ENCODE measurements around the gene IFNK. TPM values are rescaled to one million over a fixed set of nuclear protein-coding genes. Genes with fewer than 3 reads are reported as not detected.
A peak's percentile ranks its signal among the peaks of the same experiment; 100 is the strongest.

The IFNK gene
- total RNA-seq, 2 experiments from 2014 or later = not detected

DNA sequence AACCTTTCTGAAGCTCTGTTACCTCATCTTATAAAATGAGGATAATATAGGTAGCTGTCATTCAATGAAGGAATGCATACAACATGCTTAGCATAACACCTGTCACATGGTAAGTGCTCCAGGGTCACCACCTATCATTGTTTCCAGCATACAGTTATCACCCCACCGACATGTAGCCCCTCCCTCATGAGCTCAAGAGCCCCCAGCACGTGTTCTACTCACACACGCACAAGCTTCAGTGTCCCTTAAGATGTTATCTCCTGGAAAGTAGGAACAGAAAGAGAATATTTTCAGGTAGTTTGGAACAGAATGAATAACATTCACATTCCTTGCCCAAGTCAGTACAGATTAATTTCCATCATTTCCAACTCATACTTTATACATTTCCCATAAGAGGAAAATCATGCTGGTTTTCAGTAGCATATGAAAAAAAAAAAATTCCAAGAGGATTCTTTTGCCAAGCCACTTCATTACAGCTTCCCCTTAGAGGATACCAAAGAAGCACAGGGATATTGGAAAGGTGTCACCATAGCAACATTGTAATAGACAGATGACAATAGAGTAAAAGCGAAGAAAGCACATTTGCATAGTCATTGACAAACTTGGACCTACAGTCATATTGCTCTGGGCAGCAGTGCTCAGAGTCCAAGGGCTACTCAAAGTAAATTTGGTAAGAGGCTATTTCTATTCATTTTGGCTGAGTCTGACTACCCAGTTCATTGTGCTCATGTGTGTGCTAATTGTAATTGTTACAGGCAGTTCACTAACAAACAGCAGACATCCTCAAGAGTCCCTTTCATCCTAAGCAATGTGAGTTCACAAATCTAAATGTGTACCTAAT is 7.0 kb downstream of the IFNK start:
- H3K4me3 Mint-ChIP-seq = no peak overlapping the region

DNA sequence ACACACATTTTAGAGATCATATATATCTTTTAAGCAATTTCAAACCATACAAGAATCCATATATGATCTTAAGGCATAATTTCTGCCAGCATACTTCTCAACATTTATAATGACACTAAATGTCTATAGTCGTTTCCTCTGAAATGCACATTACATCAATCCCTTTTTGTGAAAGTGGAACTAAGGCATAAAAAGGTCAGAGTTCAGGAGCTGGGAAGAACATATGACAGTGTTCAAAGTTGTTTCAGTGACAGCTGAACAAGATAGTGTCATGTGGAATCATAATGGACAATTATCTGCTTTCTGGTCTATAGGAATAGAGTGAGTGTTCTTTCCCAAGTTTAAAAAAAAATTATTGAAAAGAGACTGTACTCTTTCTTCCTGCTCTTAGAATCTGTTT is 8.0 kb downstream of the IFNK start:
- no peak overlapping the region for H3K27ac Mint-ChIP-seq
- intact Hi-C loops (cut with DNase I, micrococcal nuclease) = loop anchor here in 1 of 2 experiments (10.0 kb wide), 1 partner anchor 73 kb away; no protein-coding TSS in a partner anchor
- no peaks in the 10 kb centered on the region for H3K9me3 Mint-ChIP-seq (ENCODE audit: low read depth)
- CTCF ChIA-PET = interaction anchor here (0.7 kb wide), 1 partner anchor 167 kb away, joined by 3 read pairs; no protein-coding TSS in a partner anchor
- H3K4me3 Mint-ChIP-seq = no peak overlapping the region
- POLR2A ChIA-PET = no interaction called here
- ATAC-seq = no peak
- peaks cover 9% of the 10 kb centered on the region for H3K4me1 Mint-ChIP-seq
- H3K27me3 Mint-ChIP-seq = peaks cover 6% of the 10 kb centered on the region
- peaks cover 7% of the 10 kb centered on the region for H3K36me3 Mint-ChIP-seq (ENCODE audit: low read depth)
- no peak for DNase-seq

More for the DNA sequence above, 7.0 kb downstream of the IFNK start:
- DNase-seq (no peak), ATAC-seq (no peak)
- Mint-ChIP-seq H3K4me1 (peaks cover 9% of the 10 kb centered on the region), H3K27ac (no peak overlapping the region), H3K9me3 (ENCODE audit: low read depth) (no peaks in the 10 kb centered on the region), H3K36me3 (ENCODE audit: low read depth) (peaks cover 7% of the 10 kb centered on the region), H3K27me3 (peaks cover 11% of the 10 kb centered on the region)
- ChIA-PET CTCF (interaction anchor here (0.6 to 3.0 kb wide), 4 partner anchors 15 to 198 kb away, joined by 3 to 35 read pairs (median 4); no protein-coding TSS in a partner anchor), POLR2A (interaction anchor here (0.6 kb wide), 1 partner anchor 38 kb away, joined by 4 read pairs; no protein-coding TSS in a partner anchor)
- intact Hi-C loops (cut with DNase I, micrococcal nuclease) = loop anchor here in 1 of 2 experiments (10.0 kb wide), 1 partner anchor 74 kb away; no protein-coding TSS in a partner anchor

DNA sequence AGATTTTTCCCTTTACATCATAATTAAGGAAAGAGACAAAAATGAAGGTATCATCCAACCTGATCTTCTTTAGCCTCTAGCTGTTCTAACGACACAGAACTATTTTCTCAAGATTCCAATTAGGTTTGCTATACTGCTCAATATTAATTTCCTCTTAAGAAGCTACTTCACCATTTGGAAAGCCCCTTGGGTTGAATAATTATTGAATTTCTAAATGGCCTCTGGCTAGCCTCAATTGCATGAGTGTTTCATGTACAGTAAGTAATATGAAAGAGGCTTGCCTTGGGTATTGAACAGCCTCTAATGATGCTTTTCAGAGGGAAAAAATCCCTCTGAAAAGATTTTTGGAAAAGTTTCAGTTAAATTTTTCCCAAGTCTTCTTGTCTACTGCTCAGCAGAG is 9.2 kb downstream of the IFNK start:
- Mint-ChIP-seq H3K4me3 (no peak overlapping the region), H3K27ac (no peak overlapping the region), H3K4me1 (peaks cover 3% of the 10 kb centered on the region), H3K9me3 (ENCODE audit: low read depth) (no peaks in the 10 kb centered on the region), H3K36me3 (ENCODE audit: low read depth) (peaks cover 7% of the 10 kb centered on the region), H3K27me3 (no peaks in the 10 kb centered on the region)
- intact Hi-C loops (cut with DNase I, micrococcal nuclease) = loop anchor here (1.0 to 10.0 kb wide), 2 partner anchors 12 to 71 kb away; no protein-coding TSS in a partner anchor
- DNase-seq = no peak
- ChIA-PET POLR2A (no interaction called here), CTCF (interaction anchor here (0.8 to 2.3 kb wide), 4 partner anchors 11 to 256 kb away, joined by 3 to 12 read pairs (median 4); no protein-coding TSS in a partner anchor)
- no peak for ATAC-seq

DNA sequence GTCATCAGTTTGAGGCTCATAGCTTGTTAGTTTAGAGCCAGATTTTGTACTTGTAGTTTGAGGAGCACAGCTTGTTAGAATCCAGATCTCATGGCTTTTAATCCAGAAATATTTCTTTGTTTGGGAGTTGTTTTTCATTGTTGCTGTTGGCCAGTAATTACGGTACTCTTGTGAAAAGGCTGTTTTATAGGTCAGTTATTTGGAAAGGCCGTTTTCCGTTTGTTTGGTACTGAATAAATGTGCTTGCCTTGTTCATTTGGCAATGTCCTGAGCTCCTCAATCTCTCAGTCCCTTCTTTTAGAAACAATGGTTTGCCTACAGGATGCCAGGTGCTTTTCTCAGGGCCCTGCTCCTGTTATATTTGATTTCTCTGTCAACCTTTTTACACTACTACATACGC is 10.0 kb downstream of the IFNK start:
- CTCF ChIA-PET = interaction anchor here (0.8 to 2.3 kb wide), 3 partner anchors 11 to 201 kb away, joined by 3 to 12 read pairs (median 5); no protein-coding TSS in a partner anchor
- intact Hi-C loops (cut with DNase I, micrococcal nuclease) = loop anchor here in 1 of 2 experiments (10.0 kb wide), 1 partner anchor 71 kb away; no protein-coding TSS in a partner anchor
- H3K27me3 Mint-ChIP-seq = no peaks in the 10 kb centered on the region

DNA sequence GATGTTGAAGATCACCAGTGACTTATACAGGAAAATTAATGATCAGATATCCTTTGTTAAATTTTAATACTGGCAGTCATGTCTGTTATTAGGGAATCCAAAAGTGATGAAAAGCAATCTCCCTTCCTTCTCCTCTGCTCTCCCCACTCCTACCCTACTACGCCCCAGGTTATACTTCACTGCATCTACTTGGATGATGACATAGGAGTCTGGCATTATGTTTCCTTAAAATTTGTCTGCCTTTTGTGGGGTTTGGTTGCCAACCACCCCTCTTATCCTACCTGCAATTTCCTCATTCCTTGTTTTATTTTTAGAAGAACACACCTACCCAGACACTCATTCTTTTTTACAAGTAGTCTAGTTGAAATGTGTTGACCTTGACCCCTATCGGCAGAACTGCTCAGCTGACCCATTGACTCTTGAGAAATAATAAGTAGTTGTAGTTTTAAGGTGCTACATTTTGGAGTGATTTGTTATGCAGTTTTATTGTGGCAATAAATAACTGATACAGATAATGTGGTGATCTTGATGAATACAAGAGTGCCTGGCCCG is 10.6 kb downstream of the IFNK start:
- Mint-ChIP-seq H3K4me3 (no peak overlapping the region), H3K4me1 (peaks cover 2% of the 10 kb centered on the region), H3K27me3 (no peaks in the 10 kb centered on the region), H3K36me3 (ENCODE audit: low read depth) (peaks cover 7% of the 10 kb centered on the region), H3K9me3 (ENCODE audit: low read depth) (no peaks in the 10 kb centered on the region), H3K27ac (no peak overlapping the region)
- DNase-seq = no peak
- intact Hi-C loops (cut with DNase I, micrococcal nuclease) = loop anchor here in 1 of 2 experiments (10.0 kb wide), 1 partner anchor 70 kb away; no protein-coding TSS in a partner anchor
- ChIA-PET CTCF (interaction anchor here (2.3 kb wide), 1 partner anchor 202 kb away, joined by 12 read pairs; no protein-coding TSS in a partner anchor), POLR2A (no interaction called here)
- ATAC-seq = no peak

More for the DNA sequence above, 10.0 kb downstream of the IFNK start:
- peaks cover 3% of the 10 kb centered on the region for H3K4me1 Mint-ChIP-seq
- H3K36me3 Mint-ChIP-seq (ENCODE audit: low read depth) = peaks cover 7% of the 10 kb centered on the region
- no peak overlapping the region for H3K4me3 Mint-ChIP-seq
- H3K9me3 Mint-ChIP-seq (ENCODE audit: low read depth) = no peaks in the 10 kb centered on the region
- no peak for ATAC-seq
- POLR2A ChIA-PET = no interaction called here
- no peak overlapping the region for H3K27ac Mint-ChIP-seq
- DNase-seq = no peak

DNA sequence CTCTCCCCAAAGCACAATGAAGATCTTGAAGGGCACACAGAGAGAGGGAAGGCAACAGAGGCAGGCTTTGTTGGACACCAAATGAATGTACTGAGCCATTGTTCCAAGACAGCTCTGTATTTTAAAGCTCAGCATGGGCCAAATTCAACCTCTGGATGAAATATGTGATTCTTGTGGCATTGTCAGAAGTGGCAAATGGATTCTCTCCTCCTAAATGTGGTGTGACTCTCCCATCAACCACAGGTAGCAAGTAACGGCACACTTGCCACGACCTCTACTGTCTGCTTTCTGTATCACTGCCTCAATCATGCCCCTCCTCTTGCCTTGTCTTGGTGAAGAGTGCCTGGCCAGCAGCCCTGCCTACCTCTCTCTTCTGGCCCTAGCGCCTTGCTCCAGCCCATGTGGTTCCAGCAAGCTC is 11.6 kb downstream of the IFNK start:
- DNase-seq (peak; percentile 11), ATAC-seq (peak; percentile 71)
- no peaks in the 10 kb centered on the region for H3K9me3 Mint-ChIP-seq (ENCODE audit: low read depth)
- H3K4me3 Mint-ChIP-seq = no peak overlapping the region
- no peaks in the 10 kb centered on the region for H3K4me1 Mint-ChIP-seq
- no peak overlapping the region for H3K27ac Mint-ChIP-seq
- ChIA-PET POLR2A (no interaction called here), CTCF (interaction anchor here (1.6 kb wide), 2 partner anchors 11 to 24 kb away, joined by 5 to 6 read pairs; no protein-coding TSS in a partner anchor)
- intact Hi-C loops (cut with DNase I, micrococcal nuclease) = loop anchor here in 1 of 2 experiments (10.0 kb wide), 1 partner anchor 69 kb away; no protein-coding TSS in a partner anchor
- H3K27me3 Mint-ChIP-seq = no peaks in the 10 kb centered on the region
- H3K36me3 Mint-ChIP-seq (ENCODE audit: low read depth) = peaks cover 7% of the 10 kb centered on the region

DNA sequence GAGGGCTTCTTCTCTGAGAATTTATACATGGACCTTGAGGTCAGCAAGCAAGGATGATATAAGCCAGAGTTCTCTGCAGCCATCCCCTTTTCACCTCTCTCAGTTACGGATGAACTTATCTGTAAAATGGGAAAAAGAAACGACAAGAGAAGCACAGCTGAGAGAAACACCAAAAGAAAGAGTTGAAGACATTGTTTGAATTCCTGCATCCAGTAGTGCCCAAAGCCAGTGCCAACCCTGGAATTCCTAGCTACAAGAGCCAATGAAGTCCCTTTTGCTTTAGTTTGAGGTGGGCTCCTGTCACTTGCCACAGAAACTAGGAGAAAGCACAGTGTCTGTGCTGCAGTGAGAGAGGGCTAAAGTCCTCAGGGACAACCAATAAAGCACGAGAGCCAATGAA is 12.1 kb downstream of the IFNK start:
- Mint-ChIP-seq H3K27ac (no peak overlapping the region), H3K4me1 (no peaks in the 10 kb centered on the region), H3K9me3 (ENCODE audit: low read depth) (no peaks in the 10 kb centered on the region), H3K27me3 (no peaks in the 10 kb centered on the region), H3K4me3 (no peak overlapping the region), H3K36me3 (ENCODE audit: low read depth) (peaks cover 7% of the 10 kb centered on the region)
- ATAC-seq (no peak), DNase-seq (no peak)
- intact Hi-C loops (cut with DNase I, micrococcal nuclease) = loop anchor here in 1 of 2 experiments (10.0 kb wide), 1 partner anchor 69 kb away; no protein-coding TSS in a partner anchor
- ChIA-PET CTCF (interaction anchor here (0.5 to 1.6 kb wide), 3 partner anchors 10 to 694 kb away, joined by 3 to 6 read pairs (median 5); no protein-coding TSS in a partner anchor), POLR2A (no interaction called here)

DNA sequence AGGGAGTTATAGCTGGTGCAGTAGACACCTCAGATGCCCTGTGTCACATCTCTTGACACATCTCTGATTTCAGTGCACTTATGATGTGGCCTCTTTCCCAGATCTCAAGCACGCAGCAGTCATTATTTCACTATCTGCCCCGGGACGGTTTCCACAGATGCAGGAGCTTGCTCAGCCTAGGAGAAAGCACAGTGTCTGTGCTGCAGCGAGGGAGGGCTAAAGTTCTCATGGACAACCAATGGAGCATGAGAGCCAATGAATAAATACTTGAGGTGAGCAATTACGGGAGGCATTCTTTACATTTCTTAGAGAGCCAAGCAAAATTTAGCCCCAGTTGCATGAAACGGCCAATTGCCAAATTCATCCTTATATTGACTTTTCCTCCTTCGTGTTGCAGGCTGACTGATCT is 12.9 kb downstream of the IFNK start:
- DNase-seq (no peak), ATAC-seq (no peak)
- peaks cover 7% of the 10 kb centered on the region for H3K36me3 Mint-ChIP-seq (ENCODE audit: low read depth)
- ChIA-PET POLR2A (no interaction called here), CTCF (interaction anchor here (1.6 kb wide), 2 partner anchors 9 to 23 kb away, joined by 5 to 6 read pairs; no protein-coding TSS in a partner anchor)
- no peak overlapping the region for H3K4me3 Mint-ChIP-seq
- no peaks in the 10 kb centered on the region for H3K4me1 Mint-ChIP-seq
- no peaks in the 10 kb centered on the region for H3K27me3 Mint-ChIP-seq
- intact Hi-C loops (cut with DNase I, micrococcal nuclease) = loop anchor here in 1 of 2 experiments (10.0 kb wide), 1 partner anchor 68 kb away; no protein-coding TSS in a partner anchor
- H3K27ac Mint-ChIP-seq = no peak overlapping the region
- no peaks in the 10 kb centered on the region for H3K9me3 Mint-ChIP-seq (ENCODE audit: low read depth)

DNA sequence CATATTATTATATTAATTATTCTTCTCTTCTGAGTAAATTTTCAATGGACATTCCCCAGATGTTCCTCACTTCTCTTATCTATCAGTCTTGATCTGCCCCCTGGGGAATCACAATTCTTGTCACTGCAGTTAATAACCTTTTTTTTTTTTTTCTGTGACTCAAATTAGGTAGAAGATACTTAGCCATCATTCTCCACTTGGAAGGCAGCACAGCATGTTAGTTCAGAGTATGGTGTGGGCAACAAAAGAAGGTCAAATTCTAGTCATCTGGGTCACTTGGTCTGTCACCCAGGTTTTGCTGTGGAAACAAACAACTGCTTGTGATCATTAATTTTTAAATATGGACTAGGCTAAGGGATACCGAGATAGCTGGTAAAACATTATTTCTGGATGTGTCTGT is 13.7 kb downstream of the IFNK start:
- no peak for ATAC-seq
- Mint-ChIP-seq H3K4me3 (no peak overlapping the region), H3K36me3 (ENCODE audit: low read depth) (peaks cover 10% of the 10 kb centered on the region), H3K4me1 (no peaks in the 10 kb centered on the region), H3K27me3 (no peaks in the 10 kb centered on the region), H3K27ac (no peak overlapping the region), H3K9me3 (ENCODE audit: low read depth) (no peaks in the 10 kb centered on the region)
- intact Hi-C loops (cut with DNase I, micrococcal nuclease) = loop anchor here in 1 of 2 experiments (10.0 kb wide), 1 partner anchor 67 kb away; no protein-coding TSS in a partner anchor
- DNase-seq = no peak
- POLR2A ChIA-PET = no interaction called here
- CTCF ChIA-PET = interaction anchor here (0.6 to 0.9 kb wide), 4 partner anchors 14 to 483 kb away, joined by 3 read pairs; partner anchors contain the start of gene IFNK

DNA sequence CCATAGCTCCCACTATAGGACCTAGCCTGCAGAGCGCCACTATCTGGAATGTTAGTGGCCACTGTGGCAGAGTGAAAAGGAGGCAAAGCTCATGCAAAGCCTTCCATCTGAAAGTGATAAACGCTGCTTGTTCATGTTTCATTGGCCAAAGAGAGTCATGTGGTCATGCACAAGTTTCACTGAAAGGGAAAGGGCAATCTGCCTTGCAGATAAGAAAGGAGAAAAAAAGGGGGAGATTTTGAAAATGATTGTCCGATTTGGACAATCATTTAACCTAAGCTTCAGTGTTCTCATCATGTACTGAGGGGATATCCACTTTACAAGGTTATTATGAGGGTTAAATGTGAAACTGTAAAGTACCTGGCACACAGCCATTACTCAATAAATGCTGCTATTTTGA is 14.6 kb downstream of the IFNK start:
- intact Hi-C loops (cut with DNase I, micrococcal nuclease) = loop anchor here in 1 of 2 experiments (10.0 kb wide), 1 partner anchor 66 kb away; no protein-coding TSS in a partner anchor
- Mint-ChIP-seq H3K9me3 (ENCODE audit: low read depth) (no peaks in the 10 kb centered on the region), H3K4me1 (no peaks in the 10 kb centered on the region), H3K4me3 (no peak overlapping the region), H3K27me3 (no peaks in the 10 kb centered on the region), H3K36me3 (ENCODE audit: low read depth) (peaks cover 13% of the 10 kb centered on the region), H3K27ac (no peak overlapping the region)
- CTCF ChIA-PET = interaction anchor here (0.9 kb wide), 1 partner anchor 42 kb away, joined by 3 read pairs; no protein-coding TSS in a partner anchor
- DNase-seq = no peak
- no peak for ATAC-seq
- POLR2A ChIA-PET = no interaction called here
